ENCODE results near the gene ABLIM2.

DNA sequence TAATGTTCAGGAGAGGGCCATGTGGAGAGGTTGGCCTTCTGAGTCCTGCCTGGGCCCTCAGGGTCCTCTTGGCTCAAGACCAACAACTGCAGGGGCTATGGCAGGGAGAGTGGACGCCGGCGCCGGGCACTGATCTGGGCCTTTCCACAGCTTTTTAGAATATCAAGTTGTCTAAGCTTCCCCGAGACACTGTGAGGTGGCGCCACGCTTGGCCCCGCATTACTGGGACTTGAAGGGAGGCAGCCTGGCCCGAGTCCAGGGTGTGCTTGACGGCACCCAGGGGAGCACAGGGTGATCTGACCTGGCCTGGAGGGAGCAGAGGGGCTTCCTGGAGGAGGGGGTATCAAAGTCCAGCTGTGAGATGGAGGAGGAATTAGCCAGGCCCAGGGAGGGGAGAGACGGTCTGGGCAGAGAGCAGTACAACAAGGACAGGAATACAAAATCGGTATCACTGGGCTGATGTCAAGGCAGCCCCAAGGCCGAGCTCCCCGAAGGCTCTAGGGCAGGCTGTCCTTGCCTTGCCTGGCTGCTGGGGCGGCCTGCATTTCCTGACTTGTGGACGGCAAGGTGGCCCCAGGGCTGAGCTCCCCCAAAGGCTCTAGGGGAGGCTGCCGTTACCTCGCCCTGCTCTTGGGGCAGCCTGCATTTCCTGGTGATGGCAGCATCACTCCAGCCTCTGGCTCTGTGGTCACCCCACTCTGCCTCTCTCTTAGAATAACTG lies 28.1 kb downstream of the ABLIM2 start:
- TF ChIP-seq, protein P1, sequence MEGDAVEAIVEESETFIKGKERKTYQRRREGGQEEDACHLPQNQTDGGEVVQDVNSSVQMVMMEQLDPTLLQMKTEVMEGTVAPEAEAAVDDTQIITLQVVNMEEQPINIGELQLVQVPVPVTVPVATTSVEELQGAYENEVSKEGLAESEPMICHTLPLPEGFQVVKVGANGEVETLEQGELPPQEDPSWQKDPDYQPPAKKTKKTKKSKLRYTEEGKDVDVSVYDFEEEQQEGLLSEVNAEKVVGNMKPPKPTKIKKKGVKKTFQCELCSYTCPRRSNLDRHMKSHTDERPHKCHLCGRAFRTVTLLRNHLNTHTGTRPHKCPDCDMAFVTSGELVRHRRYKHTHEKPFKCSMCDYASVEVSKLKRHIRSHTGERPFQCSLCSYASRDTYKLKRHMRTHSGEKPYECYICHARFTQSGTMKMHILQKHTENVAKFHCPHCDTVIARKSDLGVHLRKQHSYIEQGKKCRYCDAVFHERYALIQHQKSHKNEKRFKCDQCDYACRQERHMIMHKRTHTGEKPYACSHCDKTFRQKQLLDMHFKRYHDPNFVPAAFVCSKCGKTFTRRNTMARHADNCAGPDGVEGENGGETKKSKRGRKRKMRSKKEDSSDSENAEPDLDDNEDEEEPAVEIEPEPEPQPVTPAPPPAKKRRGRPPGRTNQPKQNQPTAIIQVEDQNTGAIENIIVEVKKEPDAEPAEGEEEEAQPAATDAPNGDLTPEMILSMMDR (conservative IDR thresholded peaks at IDR 0.05), result no peak
- TF ChIP-seq ZFX (IDR thresholded peaks at IDR 0.05), result no peak

All from C4-2B (cell line).